ENCODE results near the gene ZNF426. TPM values are rescaled to one million over a fixed set of nuclear protein-coding genes. Genes with fewer than 3 reads are reported as not detected.
A peak's percentile ranks its signal among the peaks of the same experiment; 100 is the strongest.
"Not testable (repeated sequence)": the region's sequence is repeated elsewhere in the genome, so short reads cannot be mapped to it uniquely, and the experiment has no call there.

Gene ZNF426
- polyA plus RNA-seq (ENCODE audit: insufficient read depth in 1 of 5, insufficient read length in 5 of 5, low replicate concordance in 1 of 5) = 10 to 100 TPM; 12.8 to 27.7 (median 22.3) TPM
- long read RNA-seq, donor 1, full-length matches to known transcripts = 4 of 9 reads
- long read RNA-seq, donor 1, partial matches to known transcripts = 5 of 9 reads
- long read RNA-seq, donor 1, other reads (novel, unspliced or antisense) = 0 of 9 reads
- long read RNA-seq, donor 2, full-length matches to known transcripts = 5 of 5 reads
- long read RNA-seq, donor 2, partial matches to known transcripts = 0 of 5 reads
- long read RNA-seq, donor 2, other reads (novel, unspliced or antisense) = 0 of 5 reads
- long read RNA-seq, donor 3, partial matches to known transcripts = 6 of 7 reads
- long read RNA-seq, donor 3, other reads (novel, unspliced or antisense) = 0 of 7 reads
- long read RNA-seq, donor 4, full-length matches to known transcripts = 1 of 1 reads
- long read RNA-seq, donor 4, partial matches to known transcripts = 0 of 1 reads
- long read RNA-seq, donor 4, other reads (novel, unspliced or antisense) = 0 of 1 reads
- long read RNA-seq, donor 5, full-length matches to known transcripts = 2 of 8 reads
- long read RNA-seq, donor 5, partial matches to known transcripts = 6 of 8 reads
- long read RNA-seq, donor 5, other reads (novel, unspliced or antisense) = 0 of 8 reads
- long read RNA-seq, donor 6, full-length matches to known transcripts = 5 of 5 reads
- long read RNA-seq, donor 6, partial matches to known transcripts = 0 of 5 reads
- long read RNA-seq, donor 6, other reads (novel, unspliced or antisense) = 0 of 5 reads
- long read RNA-seq, donor 7, full-length matches to known transcripts = 2 of 2 reads
- long read RNA-seq, donor 7, partial matches to known transcripts = 0 of 2 reads
- long read RNA-seq, donor 7, other reads (novel, unspliced or antisense) = 0 of 2 reads
- long read RNA-seq, donor 8, full-length matches to known transcripts = 1 of 1 reads
- long read RNA-seq, donor 8, partial matches to known transcripts = 0 of 1 reads
- long read RNA-seq, donor 8, other reads (novel, unspliced or antisense) = 0 of 1 reads

DNA sequence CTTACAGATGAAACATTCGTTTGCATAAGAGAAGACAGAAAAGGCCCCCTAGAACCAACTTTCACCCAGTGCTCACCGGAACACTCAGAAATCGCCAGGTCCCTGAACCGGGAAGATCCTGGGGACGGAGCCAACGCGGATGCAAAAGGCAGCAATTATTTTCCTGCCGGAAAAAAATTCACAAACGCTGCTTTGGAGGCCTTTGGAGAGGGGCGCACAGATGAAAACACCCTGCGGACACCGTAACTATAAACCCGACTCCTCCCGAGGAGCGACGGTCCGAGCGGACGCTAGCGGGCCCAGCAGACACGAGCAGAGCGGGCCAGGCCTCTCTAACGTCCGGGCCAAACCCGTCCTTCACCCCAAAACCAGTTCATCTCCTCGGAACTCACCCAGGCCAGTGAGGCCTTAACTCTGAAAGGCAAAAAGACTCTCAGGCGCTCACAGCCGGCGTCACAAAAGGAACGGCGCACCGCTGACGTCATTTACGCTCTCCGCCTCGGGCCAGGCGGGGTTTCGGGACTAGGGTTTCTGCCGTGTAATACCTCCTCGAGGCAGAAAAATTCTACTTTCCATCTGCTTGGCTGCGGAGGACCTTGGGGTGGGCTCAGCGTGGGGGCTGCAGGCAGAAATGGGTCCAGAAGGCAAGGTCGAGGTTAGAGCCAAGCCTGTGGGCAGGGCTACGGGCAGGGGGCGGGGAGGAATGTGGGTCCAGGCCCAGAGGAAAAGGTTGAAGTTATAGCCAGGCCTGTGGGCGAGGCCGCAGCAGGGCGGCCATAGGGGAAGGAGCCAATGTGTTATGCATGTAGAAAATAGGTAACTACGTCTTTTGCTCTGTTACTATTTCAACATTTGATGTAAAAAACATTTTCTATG is at the start of gene ZNF426:
ZNF426 (minus strand) TSS at position 463 of the 876 bp plus-strand sequence. CDS start 2,413 bp downstream, outside the sequence.
- DNase-seq = peak; percentile 92

- peak; percentile 24 to 30 for DNase-seq
These were observed 48.3 kb upstream of the ZNF426 start for GRCh38 chr19:9586764-9587163.

DNA sequence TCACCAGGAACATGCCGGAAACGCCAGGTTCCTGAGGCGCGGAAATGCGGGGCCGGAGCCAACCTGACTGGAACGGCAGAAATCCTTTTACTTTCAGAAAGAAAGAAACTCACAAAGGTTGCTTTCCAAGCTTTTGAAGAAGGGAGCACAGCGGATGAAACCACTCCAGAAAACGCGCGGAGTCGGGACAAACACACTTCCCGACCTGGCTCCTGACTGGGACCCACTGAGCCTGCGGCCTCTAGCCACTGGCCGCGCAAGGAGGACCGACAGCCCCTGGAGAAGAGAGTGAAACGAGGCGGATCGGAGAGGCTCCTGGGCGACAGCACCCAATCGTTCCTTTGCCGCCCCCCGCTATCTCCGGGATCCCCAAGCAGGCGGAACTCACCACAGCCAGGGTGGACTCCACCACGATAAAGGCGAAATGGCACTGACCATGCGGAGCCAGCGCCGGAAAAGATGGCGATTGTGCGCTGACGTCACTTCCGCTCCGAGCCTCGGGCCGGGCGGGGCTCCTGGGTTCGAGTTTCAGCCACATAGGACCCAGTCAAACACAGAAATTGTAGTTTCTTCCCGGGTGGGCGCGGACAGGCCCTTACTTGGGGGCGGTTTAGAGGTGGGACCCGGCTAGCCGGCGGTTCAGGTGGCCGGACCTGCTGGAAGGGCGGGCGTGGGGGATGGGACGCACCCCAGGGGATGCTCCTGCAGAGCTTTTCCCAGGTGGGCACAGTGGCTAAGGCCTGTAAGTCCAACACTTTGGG is 45.8 kb upstream of the ZNF426 start, which contains the start of gene ZNF121:
ZNF121 (minus strand) TSS at position 432 of the 761 bp plus-strand sequence. CDS start 16,407 bp downstream, outside the sequence.
- peak; percentile 88 to 90 for DNase-seq

GRCh38 chr19:9582081-9582725 is 43.8 kb upstream of the ZNF426 start:
- not testable (repeated sequence) for DNase-seq

GRCh38 chr19:9580728-9581127 is 42.3 kb upstream of the ZNF426 start:
- DNase-seq = no peak

- DNase-seq = no peak
These were observed 31.8 kb upstream of the ZNF426 start for GRCh38 chr19:9570255-9570654.

DNA sequence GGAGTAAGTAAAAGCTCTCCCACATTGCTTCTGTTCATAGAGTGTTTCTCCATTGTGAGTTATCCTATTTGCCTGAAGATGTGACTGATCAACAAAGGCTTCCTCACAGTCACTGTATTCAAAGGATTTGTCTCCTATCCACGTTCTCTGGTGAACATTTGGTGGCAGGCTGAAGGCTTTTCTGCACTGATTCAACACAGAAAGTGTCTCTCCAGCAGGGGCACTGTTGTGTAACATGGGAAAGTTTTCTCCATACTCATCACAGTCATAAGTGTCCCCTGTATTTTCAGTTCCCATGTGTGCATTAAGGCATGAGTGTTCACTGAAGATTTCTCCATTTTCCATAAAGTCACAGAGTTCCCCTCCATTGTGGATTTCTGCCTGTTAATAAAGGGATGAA is 28.3 kb upstream of the ZNF426 start:
- DNase-seq = no peak

- no peak for DNase-seq
These were observed 27.7 kb upstream of the ZNF426 start for GRCh38 chr19:9565900-9566705.

GRCh38 chr19:9552536-9553274 is 14.3 kb upstream of the ZNF426 start:
- no peak for DNase-seq

GRCh38 chr19:9547870-9548269 is 9.4 kb upstream of the ZNF426 start:
- DNase-seq = no peak

GRCh38 chr19:9541281-9541680 is 2.8 kb upstream of the ZNF426 start:
- not testable (repeated sequence) for DNase-seq

DNA sequence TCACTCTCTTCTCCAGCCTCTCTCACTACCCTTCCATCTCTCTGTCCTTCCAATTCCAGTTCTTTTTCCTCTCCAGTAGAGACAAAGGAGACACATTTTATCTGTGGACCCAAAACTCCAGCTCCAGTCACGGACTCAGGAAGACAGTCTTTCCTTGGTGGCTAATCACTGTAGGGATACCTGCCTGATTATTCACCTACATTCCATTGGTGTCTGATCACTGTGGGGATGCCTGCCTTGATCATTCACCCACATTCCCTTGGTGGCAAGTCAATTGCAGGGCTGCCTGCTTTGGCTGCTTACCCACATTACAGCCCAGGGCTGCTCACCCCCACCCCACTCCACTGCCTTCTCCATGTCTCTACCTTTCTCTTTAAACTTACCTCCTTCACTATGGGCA is 1.5 kb upstream of the ZNF426 start:
- DNase-seq = not testable (repeated sequence)

DNA sequence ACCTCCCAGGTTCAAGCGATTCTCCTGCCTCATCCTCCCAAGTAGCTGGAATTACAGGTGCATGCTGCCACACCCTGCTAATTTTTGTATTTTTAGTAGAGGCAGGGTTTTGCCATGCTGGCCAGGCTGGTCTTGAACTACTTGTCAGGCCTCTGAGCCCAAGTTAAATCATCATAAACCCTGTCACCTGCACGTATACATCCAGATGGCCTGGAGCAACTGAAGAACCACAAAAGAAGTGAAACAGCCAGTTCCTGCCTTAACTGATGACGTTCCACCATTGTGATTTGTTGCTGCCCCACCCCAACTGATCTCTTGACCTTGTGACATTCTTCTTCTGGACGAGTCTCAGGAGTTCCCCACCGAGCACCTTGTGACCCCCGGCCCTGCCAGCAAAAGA is 756 bp upstream of the ZNF426 start:
- DNase-seq = not testable (repeated sequence)

DNA sequence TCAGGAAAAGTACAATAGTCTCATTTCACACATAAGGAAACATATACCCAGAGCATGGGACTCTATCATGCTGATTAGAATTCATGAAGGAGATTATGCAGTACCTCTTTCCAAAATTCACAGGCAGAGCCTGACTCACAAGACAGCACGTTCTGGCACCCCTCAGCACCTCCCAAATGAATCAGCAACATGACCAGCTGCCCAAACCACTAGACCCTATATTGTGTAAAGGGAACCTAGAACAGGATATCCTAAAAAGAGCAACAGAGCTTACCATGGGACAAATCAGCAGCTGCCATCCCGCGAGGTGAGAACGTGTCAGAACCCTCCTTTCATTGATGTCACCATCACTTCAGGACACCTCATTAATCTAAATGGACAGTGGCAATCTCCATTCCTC is 2.5 kb downstream of the ZNF426 start:
- no peak for DNase-seq

- DNase-seq = no peak
These were observed 6.5 kb downstream of the ZNF426 start for GRCh38 chr19:9531933-9532332.

- DNase-seq = no peak
These were observed 9.6 kb downstream of the ZNF426 start for GRCh38 chr19:9528757-9529336.

DNA sequence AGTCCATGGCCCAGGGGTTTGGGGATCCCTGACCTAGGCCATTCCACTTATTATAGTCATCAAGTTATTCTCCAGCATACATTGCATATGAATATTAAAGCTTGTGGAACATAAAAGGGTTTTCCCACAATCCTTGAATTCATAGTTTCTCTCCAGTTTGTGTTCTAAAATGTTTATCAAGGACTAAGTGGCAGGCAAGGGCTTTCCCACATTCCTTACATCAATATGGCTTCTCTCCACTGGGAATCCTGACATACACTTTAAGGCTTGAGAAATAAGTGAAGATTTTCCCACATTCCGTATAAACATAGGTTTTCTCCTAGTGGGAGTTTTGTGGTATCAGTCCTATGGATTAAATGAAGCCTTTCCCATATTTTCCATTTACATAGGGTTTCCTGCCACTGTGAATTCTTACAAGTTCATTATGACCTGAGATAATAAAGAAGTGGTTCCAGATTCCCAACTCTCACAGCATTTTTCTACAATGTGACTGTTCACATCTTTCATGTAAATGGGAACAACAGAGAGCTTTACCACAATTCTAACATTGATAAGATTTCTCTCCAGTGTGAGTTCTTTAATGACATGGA is 14.5 kb downstream of the ZNF426 start:
- DNase-seq = no peak
